ENCODE data around the gene BRWD1.

The BRWD1 gene

GRCh38 chr21:39313571-39314142 is at the start of gene BRWD1:
Gene BRWD1, minus strand, starts transcription at chr21:39313632. Its CDS starts 141 bp downstream, at chr21:39313491.
- DNase-seq (ENCODE audit: insufficient read length, low spot score), result peak; percentile 64
- FAIRE-seq, result peak; percentile 46

GRCh38 chr21:39362733-39363132 is 49.3 kb upstream of the BRWD1 start:
- DNase-seq (ENCODE audit: insufficient read length, low spot score) (no peak), FAIRE-seq (no peak)

- DNase-seq (ENCODE audit: insufficient read length, low spot score) (no peak), FAIRE-seq (no peak)
These were observed 46.0 kb upstream of the BRWD1 start for GRCh38 chr21:39359382-39359781.

GRCh38 chr21:39353295-39353694 is 39.9 kb upstream of the BRWD1 start:
- no peak for FAIRE-seq
- DNase-seq (ENCODE audit: insufficient read length, low spot score), result no peak

GRCh38 chr21:39350094-39351005 is 36.9 kb upstream of the BRWD1 start:
- FAIRE-seq (no peak), DNase-seq (ENCODE audit: insufficient read length, low spot score) (no peak)

- DNase-seq (ENCODE audit: insufficient read length, low spot score) (peak; percentile 94), FAIRE-seq (no peak)
These were observed 36.0 kb upstream of the BRWD1 start for GRCh38 chr21:39349211-39350093.

GRCh38 chr21:39348355-39349210 is 35.2 kb upstream of the BRWD1 start, which contains the start of gene HMGN1:
Gene HMGN1, minus strand, starts transcription at chr21:39349088. Its CDS starts 171 bp downstream, at chr21:39348917.
- no peak for FAIRE-seq
- DNase-seq (ENCODE audit: insufficient read length, low spot score), result peak; percentile 84

- FAIRE-seq (no peak), DNase-seq (ENCODE audit: insufficient read length, low spot score) (no peak)
These were observed 34.6 kb upstream of the BRWD1 start for GRCh38 chr21:39348040-39348354.

- DNase-seq (ENCODE audit: insufficient read length, low spot score), result no peak
These were observed 34.1 kb upstream of the BRWD1 start for GRCh38 chr21:39347537-39347936.

GRCh38 chr21:39346671-39347331 is 33.4 kb upstream of the BRWD1 start:
- DNase-seq (ENCODE audit: insufficient read length, low spot score), result no peak
- no peak for FAIRE-seq

More at GRCh38 chr21:39347537-39347936, 34.1 kb upstream of the BRWD1 start:
- FAIRE-seq, result no peak

GRCh38 chr21:39346206-39346605 is 32.8 kb upstream of the BRWD1 start:
- no peak for FAIRE-seq
- no peak for DNase-seq (ENCODE audit: insufficient read length, low spot score)

- DNase-seq (ENCODE audit: insufficient read length, low spot score) (no peak), FAIRE-seq (no peak)
These were observed 32.0 kb upstream of the BRWD1 start for GRCh38 chr21:39345440-39345839.

GRCh38 chr21:39344848-39345247 is 31.4 kb upstream of the BRWD1 start:
- no peak for FAIRE-seq
- DNase-seq (ENCODE audit: insufficient read length, low spot score), result no peak

- FAIRE-seq (no peak), DNase-seq (ENCODE audit: insufficient read length, low spot score) (no peak)
These were observed 28.0 kb upstream of the BRWD1 start for GRCh38 chr21:39341249-39341923.

- no peak for FAIRE-seq
- DNase-seq (ENCODE audit: insufficient read length, low spot score), result no peak
These were observed 27.3 kb upstream of the BRWD1 start for GRCh38 chr21:39340687-39341086.

GRCh38 chr21:39339231-39339630 is 25.8 kb upstream of the BRWD1 start:
- FAIRE-seq, result no peak
- DNase-seq (ENCODE audit: insufficient read length, low spot score), result no peak

GRCh38 chr21:39336457-39337008 is 23.1 kb upstream of the BRWD1 start:
- no peak for DNase-seq (ENCODE audit: insufficient read length, low spot score)
- no peak for FAIRE-seq

GRCh38 chr21:39334611-39335010 is 21.2 kb upstream of the BRWD1 start:
- FAIRE-seq (no peak), DNase-seq (ENCODE audit: insufficient read length, low spot score) (no peak)

GRCh38 chr21:39332175-39332574 is 18.7 kb upstream of the BRWD1 start:
- FAIRE-seq (no peak), DNase-seq (ENCODE audit: insufficient read length, low spot score) (no peak)

All from HTR-8/SVneo (cell line).